ENCODE results near the gene SEC16A.

- no peak for TF ChIP-seq POLR2A (IDR thresholded peaks at IDR 0.05; ENCODE audit: low read length)
- no peak for TF ChIP-seq GATA1 (IDR thresholded peaks at IDR 0.05; ENCODE audit: low read depth, low read length)
Measured at GRCh38 chr9:136404801-136405136, 78.1 kb downstream of the SEC16A start.
